ENCODE results near the gene FMNL1. TPM values are rescaled to one million over a fixed set of nuclear protein-coding genes. Genes with fewer than 3 reads are reported as not detected.

Gene FMNL1
- total and polyA plus RNA-seq, 7 experiments from 2014 or later = 19.0 to 595 (median 366) TPM

GRCh38 chr17:45184144-45184543 lies 37.5 kb upstream of the FMNL1 start:
- H3K27me3 Mint-ChIP-seq = peaks cover 0 to 2% (median 0%) of the 10 kb centered on the region in 5 donors
- peak overlapping the region in 1 of 9 donors; percentile 9 for H3K27ac Mint-ChIP-seq

GRCh38 chr17:45186801-45187354 lies 34.8 kb upstream of the FMNL1 start:
- no peak overlapping the region for H3K27ac ChIP-seq (ENCODE audit: low read depth, low read length)
- ChIA-PET CTCF (interaction anchor here (0.7 kb wide), 1 partner anchor 239 kb away, joined by 3 read pairs; no protein-coding TSS in a partner anchor), POLR2A (no interaction called here)
- Mint-ChIP-seq H3K27me3 (peaks cover 0 to 2% (median 0%) of the 10 kb centered on the region in 5 donors), H3K27ac (no peak overlapping the region), H3K4me1 (no peaks in the 10 kb centered on the region), H3K9me3 (no peaks in the 10 kb centered on the region), H3K4me3 (no peak overlapping the region), H3K36me3 (no peaks in the 10 kb centered on the region)
- no peaks in the 10 kb centered on the region for H3K4me1 ChIP-seq (ENCODE audit: control insufficient read depth in 2 of 2, insufficient read depth in 2 of 2, low read length in 2 of 2)
- no peak for DNase-seq
- H3K9me3 ChIP-seq (ENCODE audit: control insufficient read depth in 2 of 3, low read length in 3 of 3) = no peaks in the 10 kb centered on the region
- H3K27me3 ChIP-seq (ENCODE audit: control insufficient read depth in 2 of 2, insufficient read depth in 2 of 2, low read length in 2 of 2) = no peaks in the 10 kb centered on the region
- no peak for ATAC-seq
- intact Hi-C loops (cut with micrococcal nuclease) = no loop called here
- no peaks in the 10 kb centered on the region for H3K36me3 ChIP-seq (ENCODE audit: control insufficient read depth in 2 of 3, insufficient read depth in 3 of 3, low read length in 3 of 3)
- no peak overlapping the region for H3K4me3 ChIP-seq (ENCODE audit: low read length)

More at GRCh38 chr17:45184144-45184543, 37.5 kb upstream of the FMNL1 start:
- Mint-ChIP-seq H3K4me3 (no peak overlapping the region), H3K4me1 (no peaks in the 10 kb centered on the region), H3K9me3 (no peaks in the 10 kb centered on the region), H3K36me3 (no peaks in the 10 kb centered on the region)
- intact Hi-C loops (cut with micrococcal nuclease) = no loop called here
- ATAC-seq (no peak), DNase-seq (no peak)
- no peak overlapping the region for H3K27ac ChIP-seq (ENCODE audit: low read depth, low read length)
- H3K27me3 ChIP-seq (ENCODE audit: control insufficient read depth in 2 of 2, insufficient read depth in 2 of 2, low read length in 2 of 2) = no peaks in the 10 kb centered on the region
- H3K9me3 ChIP-seq (ENCODE audit: control insufficient read depth in 2 of 3, low read length in 3 of 3) = no peaks in the 10 kb centered on the region
- no peaks in the 10 kb centered on the region for H3K36me3 ChIP-seq (ENCODE audit: control insufficient read depth in 2 of 3, insufficient read depth in 3 of 3, low read length in 3 of 3)
- POLR2A ChIA-PET = interaction anchor here (1.0 kb wide), 1 partner anchor 10 kb away, joined by 3 read pairs; no protein-coding TSS in a partner anchor
- CTCF ChIA-PET = interaction anchor here (1.3 kb wide), 1 partner anchor 49 kb away, joined by 5 read pairs; the partner anchor contains the start of gene ACBD4
- H3K4me1 ChIP-seq (ENCODE audit: control insufficient read depth in 2 of 2, insufficient read depth in 2 of 2, low read length in 2 of 2) = no peaks in the 10 kb centered on the region
- H3K4me3 ChIP-seq (ENCODE audit: low read length) = no peak overlapping the region

GRCh38 chr17:45189009-45189408 lies 32.7 kb upstream of the FMNL1 start:
- Mint-ChIP-seq H3K4me3 (no peak overlapping the region), H3K9me3 (no peaks in the 10 kb centered on the region), H3K27ac (no peak overlapping the region), H3K27me3 (no peaks in the 10 kb centered on the region), H3K36me3 (no peaks in the 10 kb centered on the region), H3K4me1 (no peaks in the 10 kb centered on the region)
- POLR2A ChIA-PET = no interaction called here
- Histone ChIP-seq H3K36me3 (ENCODE audit: control insufficient read depth in 2 of 3, insufficient read depth in 3 of 3, low read length in 3 of 3) (no peaks in the 10 kb centered on the region), H3K27me3 (ENCODE audit: control insufficient read depth in 2 of 2, insufficient read depth in 2 of 2, low read length in 2 of 2) (no peaks in the 10 kb centered on the region), H3K9me3 (ENCODE audit: control insufficient read depth in 2 of 3, low read length in 3 of 3) (no peaks in the 10 kb centered on the region), H3K4me3 (ENCODE audit: low read length) (no peak overlapping the region), H3K27ac (ENCODE audit: low read depth, low read length) (no peak overlapping the region), H3K4me1 (ENCODE audit: control insufficient read depth in 2 of 2, insufficient read depth in 2 of 2, low read length in 2 of 2) (no peaks in the 10 kb centered on the region)
- DNase-seq (no peak), ATAC-seq (no peak)
- intact Hi-C loops (cut with micrococcal nuclease) = no loop called here
- CTCF ChIA-PET = interaction anchor here (0.7 to 1.6 kb wide), 3 partner anchors 8 to 53 kb away, joined by 3 to 9 read pairs (median 3); partner anchors contain the start of gene ACBD4

GRCh38 chr17:45190503-45191255 lies 31.0 kb upstream of the FMNL1 start:
- peak overlapping the region in 1 of 9 donors; percentile 33 for H3K27ac Mint-ChIP-seq
- H3K27me3 Mint-ChIP-seq = no peaks in the 10 kb centered on the region
- H3K4me1 ChIP-seq (ENCODE audit: control insufficient read depth in 2 of 2, insufficient read depth in 2 of 2, low read length in 2 of 2) = no peaks in the 10 kb centered on the region
- intact Hi-C loops (cut with micrococcal nuclease) = no loop called here
- CTCF ChIA-PET = interaction anchor here (0.5 to 1.3 kb wide), 6 partner anchors 11 to 277 kb away, joined by 3 to 9 read pairs (median 4); partner anchors contain the start of gene ACBD4
- H3K9me3 ChIP-seq (ENCODE audit: control insufficient read depth in 2 of 3, low read length in 3 of 3) = no peaks in the 10 kb centered on the region
- ATAC-seq (no peak), DNase-seq (no peak)
- peaks cover 0 to 1% (median 0%) of the 10 kb centered on the region in 5 donors for H3K36me3 Mint-ChIP-seq
- H3K27ac ChIP-seq (ENCODE audit: low read depth, low read length) = no peak overlapping the region
- no peaks in the 10 kb centered on the region for H3K27me3 ChIP-seq (ENCODE audit: control insufficient read depth in 2 of 2, insufficient read depth in 2 of 2, low read length in 2 of 2)
- H3K36me3 ChIP-seq (ENCODE audit: control insufficient read depth in 2 of 3, insufficient read depth in 3 of 3, low read length in 3 of 3) = no peaks in the 10 kb centered on the region
- H3K4me1 Mint-ChIP-seq = no peaks in the 10 kb centered on the region
- peaks cover 0 to 3% (median 0%) of the 10 kb centered on the region in 11 donors for H3K9me3 Mint-ChIP-seq
- POLR2A ChIA-PET = interaction anchor here (0.6 to 1.2 kb wide), 2 partner anchors 25 to 29 kb away, joined by 3 to 5 read pairs; partner anchors contain the start of gene HEXIM2
- no peak overlapping the region for H3K4me3 Mint-ChIP-seq
- H3K4me3 ChIP-seq (ENCODE audit: low read length) = no peak overlapping the region

GRCh38 chr17:45195424-45195823 lies 26.3 kb upstream of the FMNL1 start:
- CTCF ChIA-PET = interaction anchor here (1.4 to 5.1 kb wide), 2 partner anchors 43 to 60 kb away, joined by 5 to 82 read pairs; partner anchors contain the start of gene ACBD4
- no peak overlapping the region for H3K4me3 Mint-ChIP-seq
- Histone ChIP-seq H3K27ac (ENCODE audit: low read depth, low read length) (no peak overlapping the region), H3K27me3 (ENCODE audit: control insufficient read depth in 2 of 2, insufficient read depth in 2 of 2, low read length in 2 of 2) (no peaks in the 10 kb centered on the region), H3K9me3 (ENCODE audit: control insufficient read depth in 2 of 3, low read length in 3 of 3) (no peaks in the 10 kb centered on the region), H3K4me3 (ENCODE audit: low read length) (no peak overlapping the region), H3K36me3 (ENCODE audit: control insufficient read depth in 2 of 3, insufficient read depth in 3 of 3, low read length in 3 of 3) (no peaks in the 10 kb centered on the region), H3K4me1 (ENCODE audit: control insufficient read depth in 2 of 2, insufficient read depth in 2 of 2, low read length in 2 of 2) (peaks cover 0 to 5% of the 10 kb centered on the region in 2 donors)
- no peak overlapping the region for H3K27ac Mint-ChIP-seq
- peaks cover 0 to 1% (median 0%) of the 10 kb centered on the region in 5 donors for H3K36me3 Mint-ChIP-seq
- peaks cover 0 to 9% (median 2%) of the 10 kb centered on the region in 7 donors for H3K4me1 Mint-ChIP-seq
- DNase-seq (no peak), ATAC-seq (no peak)
- H3K9me3 Mint-ChIP-seq = peaks cover 0 to 3% (median 0%) of the 10 kb centered on the region in 11 donors
- POLR2A ChIA-PET = interaction anchor here (1.0 to 2.2 kb wide), 4 partner anchors 15 to 46 kb away, joined by 6 to 17 read pairs (median 7); partner anchors contain the start of genes HEXIM1 and HEXIM2
- intact Hi-C loops (cut with micrococcal nuclease) = loop anchor here in 1 of 2 donors (5.0 kb wide), 1 partner anchor 418 kb away; no protein-coding TSS in a partner anchor
- no peaks in the 10 kb centered on the region for H3K27me3 Mint-ChIP-seq

- Histone ChIP-seq H3K36me3 (ENCODE audit: control insufficient read depth in 2 of 3, insufficient read depth in 3 of 3, low read length in 3 of 3) (no peaks in the 10 kb centered on the region), H3K27me3 (ENCODE audit: control insufficient read depth in 2 of 2, insufficient read depth in 2 of 2, low read length in 2 of 2) (no peaks in the 10 kb centered on the region), H3K4me3 (ENCODE audit: low read length) (no peak overlapping the region), H3K27ac (ENCODE audit: low read depth, low read length) (no peak overlapping the region), H3K9me3 (ENCODE audit: control insufficient read depth in 2 of 3, low read length in 3 of 3) (no peaks in the 10 kb centered on the region), H3K4me1 (ENCODE audit: control insufficient read depth in 2 of 2, insufficient read depth in 2 of 2, low read length in 2 of 2) (peaks cover 0 to 5% of the 10 kb centered on the region in 2 donors)
- POLR2A ChIA-PET = interaction anchor here (1.0 to 3.1 kb wide), 9 partner anchors 24 to 66 kb away, joined by 3 to 44 read pairs (median 7); partner anchors contain the start of genes ACBD4, FMNL1, HEXIM1 and HEXIM2
- intact Hi-C loops (cut with micrococcal nuclease) = loop anchor here (1.0 to 5.0 kb wide), 5 partner anchors 24 to 420 kb away; partner anchors contain the start of genes ACBD4 (in 2 of the 2) and HEXIM1 (in 2 of the 2)
- peaks cover 0 to 3% (median 0%) of the 10 kb centered on the region in 11 donors for H3K9me3 Mint-ChIP-seq
- H3K27ac Mint-ChIP-seq = peak overlapping the region in 3 of 9 donors; percentile 0 to 44 (median 13)
- H3K27me3 Mint-ChIP-seq = no peaks in the 10 kb centered on the region
- no peak overlapping the region for H3K4me3 Mint-ChIP-seq
- CTCF ChIA-PET = interaction anchor here (0.7 to 5.1 kb wide), 19 partner anchors 9 to 423 kb away, joined by 3 to 86 read pairs (median 7); partner anchors contain the start of genes ACBD4, DCAKD, HEXIM1 and HEXIM2
- DNase-seq (no peak), ATAC-seq (no peak)
- peaks cover 0 to 9% (median 3%) of the 10 kb centered on the region in 7 donors for H3K4me1 Mint-ChIP-seq
- H3K36me3 Mint-ChIP-seq = peaks cover 0 to 1% (median 0%) of the 10 kb centered on the region in 5 donors
These were observed 24.6 kb upstream of the FMNL1 start for GRCh38 chr17:45197108-45197507.

Data from naive thymus-derived CD4-positive, alpha-beta T cell (primary cell).